ENCODE measurements around the gene CACNG4. TPM values are rescaled to one million over a fixed set of nuclear protein-coding genes. Genes with fewer than 3 reads are reported as not detected.

The CACNG4 gene
- total RNA-seq, 1 experiment from 2014 or later: not detected

DNA sequence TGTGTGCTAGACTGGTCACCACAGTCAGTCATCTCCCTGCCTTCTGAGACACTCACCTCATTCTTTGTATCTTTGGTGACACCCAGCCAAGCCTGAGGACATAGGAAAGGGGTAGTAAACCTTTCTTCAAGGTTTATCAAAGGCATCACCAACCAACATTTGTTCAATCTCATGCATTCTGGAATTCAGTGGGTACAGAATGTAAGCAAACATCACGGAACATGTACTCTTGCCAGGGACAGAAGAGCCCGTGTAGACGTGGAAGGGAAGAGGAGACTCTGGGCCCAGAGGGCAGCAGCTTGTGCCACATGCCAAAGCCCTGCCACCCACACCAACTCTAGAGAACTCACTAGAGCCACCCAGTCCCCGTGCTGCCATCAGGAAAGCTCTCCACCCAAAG, 4.4 kb downstream of the CACNG4 start:
- H3K9me2 ChIP-seq (ENCODE audit: insufficient read depth): no peaks in the 10 kb centered on the region
- H4K20me1 ChIP-seq (ENCODE audit: insufficient read depth): no peaks in the 10 kb centered on the region
- no peak overlapping the region for H2AFZ ChIP-seq (ENCODE audit: low read depth, low read length, poor library complexity, severe bottlenecking)
- H3K4me3 ChIP-seq (replicated peaks in 1 of 2; ENCODE audit: low read depth in 1 of 2, low read length in 2 of 2): no peak overlapping the region
- TF ChIP-seq SP1 (IDR thresholded peaks at IDR 0.05; ENCODE audit: low read depth) (no peak), SRF (IDR thresholded peaks at IDR 0.05; ENCODE audit: low read depth) (no peak), YY1 (IDR thresholded peaks at IDR 0.05; ENCODE audit: extremely low read depth, insufficient replicate concordance, low read depth, low read length) (no peak), ZNF274 (IDR thresholded peaks at IDR 0.05; ENCODE audit: low read depth, low read length) (no peak)
- TF ChIP-seq, protein P1, sequence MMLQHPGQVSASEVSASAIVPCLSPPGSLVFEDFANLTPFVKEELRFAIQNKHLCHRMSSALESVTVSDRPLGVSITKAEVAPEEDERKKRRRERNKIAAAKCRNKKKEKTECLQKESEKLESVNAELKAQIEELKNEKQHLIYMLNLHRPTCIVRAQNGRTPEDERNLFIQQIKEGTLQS (IDR thresholded peaks at IDR 0.05): no peak
- no peaks in the 10 kb centered on the region for H3K36me3 ChIP-seq (ENCODE audit: control insufficient read depth in 1 of 2, insufficient read depth in 2 of 2, low read length in 2 of 2)
- CTCF ChIA-PET: no interaction called here
- no peak overlapping the region for H3K4me2 ChIP-seq (ENCODE audit: low read length)
- intact Hi-C loops (cut with micrococcal nuclease): no loop called here
- no peak overlapping the region for H3K27ac ChIP-seq (ENCODE audit: low read depth, low read length)
- no peaks in the 10 kb centered on the region for H3K9me3 ChIP-seq (ENCODE audit: control insufficient read depth in 1 of 2, insufficient read depth in 1 of 2, low read depth in 1 of 2, low read length in 2 of 2)
- DNase-seq (ENCODE audit: low read depth, low spot score) (no peak), ATAC-seq (no peak)
- POLR2A ChIA-PET: no interaction called here
- RAD21 ChIA-PET (ENCODE audit: low non-redundant PET in 1 of 2, low total read pairs in 2 of 2, uncharacterized antibody in 2 of 2, unreplicated experiment in 2 of 2): no interaction called here
- peaks cover 3 to 5% of the 10 kb centered on the region in 2 experiments; a peak in 2 of 4 replicates for H3K4me1 ChIP-seq (ENCODE audit: control insufficient read depth in 1 of 2, insufficient read depth in 2 of 2, low read length in 2 of 2)
- H3K27me3 ChIP-seq (ENCODE audit: insufficient read depth, low read length): no peaks in the 10 kb centered on the region
- no peak overlapping the region for H3K9ac ChIP-seq (ENCODE audit: low read length)
- no TSS peak for BruUV-seq (replicated peaks)
- H3K79me2 ChIP-seq (ENCODE audit: insufficient read depth, low read length): no peaks in the 10 kb centered on the region

DNA sequence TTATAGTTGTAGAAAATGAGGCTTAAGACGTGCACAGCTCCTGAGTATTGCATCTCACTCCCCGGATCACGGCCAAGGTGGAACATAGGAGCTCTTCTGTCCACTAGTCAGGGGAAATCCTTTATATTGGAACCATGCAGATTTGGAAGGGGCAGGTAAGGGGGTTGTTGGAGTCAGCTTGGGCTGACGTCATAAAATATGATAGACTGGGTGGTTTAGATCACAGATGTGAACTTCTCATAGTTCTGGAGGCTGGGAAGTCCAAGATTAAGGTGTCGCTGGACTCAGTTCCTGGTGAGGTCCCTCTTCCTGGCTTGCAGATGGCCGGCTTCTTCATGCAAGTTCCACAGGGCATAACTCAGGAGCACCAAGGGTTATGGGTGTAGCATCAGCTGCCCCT, 5.6 kb downstream of the CACNG4 start:
- DNase-seq (ENCODE audit: low read depth, low spot score) (no peak), ATAC-seq (no peak)
- H3K4me2 ChIP-seq (ENCODE audit: low read length): no peak overlapping the region
- no peak overlapping the region for H3K27ac ChIP-seq (ENCODE audit: low read depth, low read length)
- H3K27me3 ChIP-seq (ENCODE audit: insufficient read depth, low read length): no peaks in the 10 kb centered on the region
- ChIA-PET POLR2A (no interaction called here), RAD21 (ENCODE audit: low non-redundant PET in 1 of 2, low total read pairs in 2 of 2, uncharacterized antibody in 2 of 2, unreplicated experiment in 2 of 2) (no interaction called here), CTCF (no interaction called here)
- no TSS peak for BruUV-seq (replicated peaks)
- H3K4me1 ChIP-seq (ENCODE audit: control insufficient read depth in 1 of 2, insufficient read depth in 2 of 2, low read length in 2 of 2): peaks cover 2 to 3% of the 10 kb centered on the region in 2 experiments; a peak in 2 of 4 replicates
- no peak overlapping the region for H3K4me3 ChIP-seq (replicated peaks in 1 of 2; ENCODE audit: low read depth in 1 of 2, low read length in 2 of 2)
- no peaks in the 10 kb centered on the region for H3K9me2 ChIP-seq (ENCODE audit: insufficient read depth)
- H3K9me3 ChIP-seq (ENCODE audit: control insufficient read depth in 1 of 2, insufficient read depth in 1 of 2, low read depth in 1 of 2, low read length in 2 of 2): no peaks in the 10 kb centered on the region
- H3K9ac ChIP-seq (ENCODE audit: low read length): no peak overlapping the region
- no peaks in the 10 kb centered on the region for H4K20me1 ChIP-seq (ENCODE audit: insufficient read depth)
- no peaks in the 10 kb centered on the region for H3K79me2 ChIP-seq (ENCODE audit: insufficient read depth, low read length)
- intact Hi-C loops (cut with micrococcal nuclease): no loop called here
- TF ChIP-seq POLR2A (IDR thresholded peaks at IDR 0.05; ENCODE audit: borderline replicate concordance, extremely low read depth, insufficient read depth, insufficient read length) (no peak), ELF1 (IDR thresholded peaks at IDR 0.05; ENCODE audit: borderline replicate concordance, low read depth) (no peak), SIN3A (IDR thresholded peaks at IDR 0.05; ENCODE audit: low read depth) (no peak), CEBPB (IDR thresholded peaks at IDR 0.05; ENCODE audit: low read depth) (no peak), FOSL1 (IDR thresholded peaks at IDR 0.05; ENCODE audit: low read depth) (no peak), EZH2phosphoT487 (IDR thresholded peaks at IDR 0.05; ENCODE audit: borderline replicate concordance) (no peak), JUND (IDR thresholded peaks at IDR 0.05) (no peak)
- TF ChIP-seq, protein P2, sequence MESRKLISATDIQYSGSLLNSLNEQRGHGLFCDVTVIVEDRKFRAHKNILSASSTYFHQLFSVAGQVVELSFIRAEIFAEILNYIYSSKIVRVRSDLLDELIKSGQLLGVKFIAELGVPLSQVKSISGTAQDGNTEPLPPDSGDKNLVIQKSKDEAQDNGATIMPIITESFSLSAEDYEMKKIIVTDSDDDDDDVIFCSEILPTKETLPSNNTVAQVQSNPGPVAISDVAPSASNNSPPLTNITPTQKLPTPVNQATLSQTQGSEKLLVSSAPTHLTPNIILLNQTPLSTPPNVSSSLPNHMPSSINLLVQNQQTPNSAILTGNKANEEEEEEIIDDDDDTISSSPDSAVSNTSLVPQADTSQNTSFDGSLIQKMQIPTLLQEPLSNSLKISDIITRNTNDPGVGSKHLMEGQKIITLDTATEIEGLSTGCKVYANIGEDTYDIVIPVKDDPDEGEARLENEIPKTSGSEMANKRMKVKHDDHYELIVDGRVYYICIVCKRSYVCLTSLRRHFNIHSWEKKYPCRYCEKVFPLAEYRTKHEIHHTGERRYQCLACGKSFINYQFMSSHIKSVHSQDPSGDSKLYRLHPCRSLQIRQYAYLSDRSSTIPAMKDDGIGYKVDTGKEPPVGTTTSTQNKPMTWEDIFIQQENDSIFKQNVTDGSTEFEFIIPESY (IDR thresholded peaks at IDR 0.05; ENCODE audit: extremely low read depth, insufficient replicate concordance, low read length): no peak
- no peaks in the 10 kb centered on the region for H3K36me3 ChIP-seq (ENCODE audit: control insufficient read depth in 1 of 2, insufficient read depth in 2 of 2, low read length in 2 of 2)
- H2AFZ ChIP-seq (ENCODE audit: low read depth, low read length, poor library complexity, severe bottlenecking): no peak overlapping the region

All from HCT116 (cell line).